GM19395 (cell line): ENCODE measurements around the gene DCLK2.
A peak's percentile ranks its signal among the peaks of the same experiment; 100 is the strongest.

ENCODE experiments used
- ATAC-seq: cut with Tn5 transposase; IDR thresholded peaks from one replicate; pipeline ENCODE4 v1.9.1; 2021; ENCODE audit warnings: mild to moderate bottlenecking, moderate library complexity; ENCODE audit not compliant: unreplicated experiment

DCLK2 gene

DNA sequence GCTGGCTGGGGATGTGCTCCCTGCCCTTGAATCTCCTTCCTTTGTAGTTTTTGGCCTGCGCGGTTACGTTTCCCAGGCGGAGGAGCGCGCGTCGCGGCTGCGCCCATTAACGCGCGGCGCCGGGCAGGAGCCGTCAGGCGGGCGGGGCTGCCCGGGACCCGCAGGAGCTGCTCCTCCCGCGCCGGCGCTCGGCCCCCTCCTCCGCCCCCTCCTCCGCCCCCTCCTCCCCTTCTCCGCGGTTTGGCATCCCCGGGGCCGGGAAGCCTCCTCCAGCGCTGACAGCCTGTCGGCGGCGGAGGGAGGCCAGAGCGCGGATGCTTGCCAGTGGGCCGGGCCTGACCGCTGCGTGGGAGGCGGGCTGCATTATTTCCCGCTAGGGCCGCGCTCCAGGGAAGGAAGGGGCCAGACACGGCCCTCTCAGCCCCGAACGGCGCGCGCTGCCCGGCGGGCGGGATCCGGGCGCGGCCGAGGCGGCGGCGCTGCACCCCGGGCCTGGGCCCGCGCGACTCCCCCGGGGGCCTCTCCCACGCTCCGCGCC, at the start of gene DCLK2:
Gene DCLK2, plus strand, starts transcription at position 405 of the 538 bp plus-strand sequence. CDS start 583 bp downstream, outside the sequence.
- peak; percentile 13 for ATAC-seq

DNA sequence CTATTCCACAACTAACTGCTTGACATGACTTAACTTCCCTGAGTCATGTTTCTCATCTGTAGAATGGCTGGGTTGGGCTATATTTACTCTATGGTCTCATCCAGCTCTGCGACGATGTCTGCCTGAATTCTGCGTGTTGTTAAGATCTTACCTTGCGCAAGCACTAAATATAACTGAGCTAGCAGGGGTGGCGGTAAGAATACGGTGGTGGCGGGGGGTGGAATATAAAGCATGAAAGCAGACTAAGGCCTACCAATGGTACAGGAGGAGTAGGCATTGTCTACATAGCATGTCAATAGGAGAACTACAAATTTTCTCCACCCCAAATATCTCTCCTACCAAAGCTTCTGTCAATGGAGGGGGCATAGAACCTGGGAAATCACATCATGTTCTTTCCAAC, 45.7 kb upstream of the DCLK2 start:
- no peak for ATAC-seq

GRCh38 chr4:150033081-150033480, 45.2 kb upstream of the DCLK2 start:
- ATAC-seq, result no peak

- no peak for ATAC-seq
Observed at GRCh38 chr4:150033901-150034300, 44.3 kb upstream of the DCLK2 start.

- no peak for ATAC-seq
Observed at GRCh38 chr4:150037251-150037856, 40.9 kb upstream of the DCLK2 start.

DNA sequence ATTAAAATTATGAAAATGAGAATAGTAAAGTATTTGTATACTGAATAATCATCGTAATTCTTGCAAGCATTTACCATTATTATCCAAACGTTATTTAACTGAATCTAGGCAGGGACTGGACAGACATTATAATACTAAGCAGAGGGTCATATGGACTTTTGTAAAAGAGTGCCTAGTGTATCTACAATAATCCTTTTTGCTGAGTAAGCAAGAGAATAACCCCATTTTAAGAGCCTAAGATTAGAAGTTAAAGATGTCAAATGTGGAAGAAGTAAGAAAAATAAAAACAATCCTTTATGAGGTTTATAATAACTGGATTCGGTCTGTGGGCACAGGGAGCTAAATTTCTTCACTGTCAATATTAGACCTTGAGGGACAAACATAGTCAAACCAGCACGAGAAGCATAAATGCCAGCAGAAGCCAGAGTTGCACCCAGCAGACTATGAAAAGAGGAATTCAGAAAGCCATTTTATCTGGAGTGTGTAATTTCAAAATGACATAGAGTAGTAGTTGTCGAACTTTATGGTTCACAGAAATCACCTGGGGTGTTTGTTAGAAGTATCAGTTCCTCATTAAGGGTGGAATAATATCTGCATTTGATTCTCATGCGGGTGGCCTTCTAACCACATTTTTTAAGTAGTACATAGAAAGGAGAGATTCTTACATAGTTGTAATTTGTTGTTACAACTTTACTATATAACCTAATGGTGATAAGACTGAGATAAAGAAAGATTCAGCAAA, 39.7 kb upstream of the DCLK2 start:
- ATAC-seq, result peak; percentile 96

DNA sequence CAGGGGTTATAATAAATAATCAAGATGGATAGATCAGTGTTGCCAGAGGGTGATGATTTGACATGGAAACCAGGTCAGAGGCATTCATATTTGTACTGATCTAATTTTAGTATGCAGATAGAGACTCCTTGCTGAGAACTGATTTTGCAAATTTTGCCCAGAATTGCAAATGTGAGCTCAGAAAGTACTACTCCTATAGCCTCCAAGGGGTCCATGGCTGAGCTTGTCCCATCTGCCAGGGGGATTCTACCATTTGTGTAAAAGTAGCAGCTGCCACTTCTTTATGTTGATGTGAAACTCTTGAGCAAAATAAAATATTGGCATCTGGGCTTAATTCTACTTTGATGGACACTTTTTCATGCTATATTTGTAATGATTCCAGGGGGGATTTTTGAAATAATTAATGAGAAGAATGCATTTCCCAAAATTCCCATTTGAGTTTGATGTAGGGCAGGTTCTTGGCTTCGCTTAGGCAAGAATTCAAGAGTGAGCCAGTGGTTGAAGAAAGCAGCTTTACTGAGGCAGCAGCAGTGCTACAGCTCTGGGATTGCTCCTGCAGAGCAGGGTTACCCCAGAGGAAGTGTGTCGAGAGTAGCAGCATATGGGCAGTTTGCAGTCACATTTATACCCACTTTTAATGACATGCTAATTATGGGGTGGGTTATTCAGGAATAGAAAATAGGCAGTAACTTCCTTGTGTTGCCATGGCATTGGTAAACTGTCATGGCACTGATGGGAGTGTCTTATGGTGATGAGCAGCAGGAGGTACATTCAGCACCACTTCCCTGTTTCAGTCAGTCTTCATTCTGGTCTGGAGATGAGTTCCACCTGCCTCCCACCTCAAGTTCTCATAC, 38.7 kb upstream of the DCLK2 start:
- ATAC-seq, result peak; percentile 44

GRCh38 chr4:150044517-150044916, 33.7 kb upstream of the DCLK2 start:
- ATAC-seq, result no peak

DNA sequence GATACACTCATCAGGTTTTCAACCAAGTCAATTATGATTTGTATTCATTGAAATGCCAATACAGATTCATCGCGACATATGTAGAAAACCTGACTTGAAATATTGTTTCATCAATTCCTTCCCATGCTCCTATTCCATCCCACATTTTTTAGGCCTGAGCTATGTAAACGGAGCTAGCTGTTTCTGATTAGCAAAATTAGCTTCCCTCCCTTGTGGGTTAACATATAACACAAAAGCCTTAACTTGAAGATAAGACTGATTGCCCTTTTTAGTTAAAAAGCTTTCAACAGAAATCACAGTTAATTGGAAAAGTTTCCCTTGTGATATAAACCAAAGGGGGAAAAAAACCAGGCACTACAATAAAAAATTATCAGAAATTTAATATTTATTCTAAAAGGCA, 32.8 kb upstream of the DCLK2 start:
- no peak for ATAC-seq

DNA sequence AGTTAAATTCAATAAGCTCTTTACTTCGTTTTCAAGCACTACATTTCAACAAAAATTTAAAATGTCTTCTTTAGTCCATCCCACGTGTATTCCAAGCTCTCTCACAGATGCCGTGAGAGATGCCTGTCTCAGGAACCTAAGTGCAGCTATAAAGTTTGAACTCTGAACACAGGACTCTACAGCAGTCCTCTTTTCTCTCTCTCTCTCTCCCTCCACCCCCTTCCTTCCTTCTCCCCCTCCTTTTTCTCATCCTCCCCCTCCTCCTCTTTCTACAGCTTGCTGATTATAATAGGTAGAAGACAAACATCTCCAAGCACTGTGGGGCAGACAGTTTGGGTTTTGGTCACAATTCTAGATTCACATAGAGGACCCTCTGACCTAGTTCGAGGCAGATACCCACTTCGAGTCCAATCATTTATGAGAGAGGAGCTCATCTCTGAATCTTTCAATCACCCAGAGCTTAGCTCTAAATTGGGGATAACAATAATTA, 31.5 kb upstream of the DCLK2 start:
- no peak for ATAC-seq

- no peak for ATAC-seq
Observed at GRCh38 chr4:150047546-150047945, 30.7 kb upstream of the DCLK2 start.

GRCh38 chr4:150049682-150050081, 28.6 kb upstream of the DCLK2 start:
- no peak for ATAC-seq

GRCh38 chr4:150050566-150050965, 27.7 kb upstream of the DCLK2 start:
- no peak for ATAC-seq

- no peak for ATAC-seq
Observed at GRCh38 chr4:150051111-150051510, 27.1 kb upstream of the DCLK2 start.

DNA sequence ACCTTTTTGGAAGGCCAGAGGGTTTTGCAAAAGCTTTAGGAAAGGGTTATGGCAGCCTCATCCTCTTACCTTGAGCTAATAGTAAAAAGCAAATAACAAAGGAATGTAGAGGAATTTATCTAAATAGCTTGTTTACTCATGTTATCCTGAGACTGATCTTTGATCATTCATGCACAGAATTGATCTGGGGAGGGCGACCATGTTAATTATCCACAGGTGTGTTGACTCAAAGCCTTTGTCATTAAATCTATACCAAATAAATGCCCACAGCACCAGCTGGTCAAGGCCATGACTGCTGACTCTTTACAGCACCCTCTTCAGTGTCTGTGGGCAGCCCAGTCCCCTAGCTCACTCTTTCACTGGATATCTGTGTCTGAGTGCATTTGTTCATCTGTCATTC, 22.8 kb upstream of the DCLK2 start:
- no peak for ATAC-seq

DNA sequence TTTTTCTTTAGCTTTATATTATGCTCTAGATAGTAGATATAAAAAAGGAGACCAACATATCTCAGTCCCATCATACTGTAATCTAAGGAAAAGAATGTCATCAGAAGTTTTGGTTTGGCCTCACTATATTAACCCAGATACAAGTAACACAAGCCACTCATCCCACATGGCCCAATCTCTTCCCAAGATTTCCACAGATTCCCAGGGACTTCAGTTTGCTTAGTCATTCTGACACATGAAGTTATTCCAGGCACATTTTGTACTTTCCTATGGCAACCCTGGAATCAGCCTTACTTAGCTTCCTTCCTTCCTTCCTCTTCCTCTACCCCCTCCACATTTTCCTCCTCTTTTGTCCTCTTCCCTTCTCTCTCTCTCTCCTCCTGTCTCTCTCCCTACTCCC, 21.7 kb upstream of the DCLK2 start:
- ATAC-seq, result no peak

DNA sequence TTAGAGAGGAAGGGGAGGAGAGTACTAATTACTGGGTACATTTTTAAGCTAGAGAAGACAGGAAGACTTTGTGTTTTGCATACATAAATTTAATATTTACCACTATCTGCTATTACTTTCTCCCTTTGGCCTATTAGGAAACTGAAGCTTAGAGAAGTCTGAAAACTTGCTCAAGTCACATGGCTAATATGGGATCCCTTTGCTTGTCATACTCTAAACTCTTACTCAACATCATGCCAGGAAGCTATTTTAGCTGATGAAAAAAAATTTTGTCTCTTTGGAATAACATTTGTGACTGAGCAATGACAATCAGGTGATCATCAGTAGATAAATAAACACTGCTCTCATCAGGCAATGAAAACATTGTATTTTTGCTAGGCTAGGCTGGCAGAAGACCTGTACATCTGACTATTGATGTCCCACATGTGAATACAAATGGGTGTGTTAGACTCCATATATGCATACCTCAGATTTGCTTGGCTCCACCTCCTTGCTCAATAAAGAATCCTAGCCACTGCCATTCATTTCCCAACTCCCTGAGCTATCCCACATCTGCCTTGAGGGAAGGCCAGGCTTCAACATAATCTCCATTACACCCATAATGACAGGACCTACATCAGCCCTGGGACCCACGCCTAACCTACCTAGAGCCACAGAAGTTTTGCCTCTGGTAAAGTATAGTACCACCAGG, 17.0 kb upstream of the DCLK2 start:
- no peak for ATAC-seq

DNA sequence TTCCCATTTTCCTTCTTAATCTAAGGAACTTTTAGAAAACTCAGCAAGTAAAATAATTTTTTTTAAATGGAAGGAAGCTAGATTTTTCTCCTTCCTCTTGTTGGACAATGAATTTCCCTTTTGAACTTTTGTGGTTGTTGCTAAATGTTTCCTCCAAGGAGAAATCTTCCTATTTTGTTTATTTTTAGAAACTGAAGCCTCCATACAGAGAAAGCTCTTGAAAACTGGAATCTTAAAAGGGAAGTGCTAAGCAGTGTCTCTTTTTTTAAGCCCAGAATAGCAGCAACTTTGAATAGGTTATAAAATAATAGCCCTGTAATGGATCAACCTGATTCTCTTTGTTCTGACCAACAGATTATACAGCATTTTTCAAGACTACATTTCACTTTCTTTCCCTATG, 15.1 kb upstream of the DCLK2 start:
- no peak for ATAC-seq

DNA sequence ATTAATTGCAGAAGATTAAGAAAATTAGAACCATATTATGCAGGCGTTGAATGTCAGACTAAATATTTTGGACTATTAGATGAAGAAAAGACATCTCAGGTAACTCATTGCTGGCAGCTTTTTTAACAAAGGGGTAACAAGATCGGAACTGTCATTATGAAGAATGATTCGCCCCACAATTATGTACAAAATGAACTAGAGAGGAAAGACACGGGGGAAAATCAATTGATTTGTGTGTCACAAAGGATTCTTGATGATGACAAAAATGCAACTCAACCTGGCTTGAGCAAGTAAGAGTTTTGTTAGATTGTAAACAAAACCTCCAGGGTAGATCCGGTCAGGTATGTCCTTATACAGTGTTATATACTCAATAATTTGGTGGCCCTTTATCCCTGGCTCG, 12.5 kb upstream of the DCLK2 start:
- no peak for ATAC-seq

DNA sequence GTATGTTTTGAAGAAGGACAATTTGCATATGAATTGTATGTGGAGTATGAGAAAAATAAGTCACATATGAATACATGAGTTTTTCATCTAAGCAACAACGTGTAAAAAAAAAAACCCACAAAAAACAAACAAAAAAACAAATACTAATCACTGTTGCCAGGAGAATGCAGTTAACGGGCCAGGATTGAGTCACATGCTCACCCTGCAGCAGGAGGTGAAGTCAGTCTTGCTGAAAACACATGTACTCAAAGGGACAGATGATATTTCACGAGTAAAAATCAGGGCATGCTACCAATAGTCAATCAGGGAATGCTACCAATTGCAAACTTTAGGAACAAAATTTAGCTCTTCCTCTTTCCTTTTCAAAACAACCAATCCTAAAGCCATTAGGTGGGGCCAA, 10.4 kb upstream of the DCLK2 start:
- no peak for ATAC-seq
